ENCODE data around the gene CDK6. TPM values are rescaled to one million over a fixed set of nuclear protein-coding genes. Genes with fewer than 3 reads are reported as not detected.

The CDK6 gene
- total and polyA plus RNA-seq, 8 donors = 2.6 to 86.3 (median 15.5) TPM

GRCh38 chr7:92594746-92595145, 241.6 kb downstream of the CDK6 start:
- intact Hi-C loops (cut with DNase I; ENCODE audit: low total_unique reads) = no loop called here
- no peak for TF ChIP-seq EP300 (IDR thresholded peaks at IDR 0.05)
- no peak for TF ChIP-seq CTCF (IDR thresholded peaks at IDR 0.05)
- no peak for TF ChIP-seq POLR2AphosphoS5 (IDR thresholded peaks at IDR 0.05)
- TF ChIP-seq POLR2A (IDR thresholded peaks at IDR 0.05) = no peak
- Histone ChIP-seq H3K4me1 (peaks cover 0 to 8% (median 5%) of the 10 kb centered on the region in 4 donors), H3K4me3 (no peak overlapping the region), H3K27ac (no peak overlapping the region), H3K9me3 (no peaks in the 10 kb centered on the region), H3K27me3 (no peaks in the 10 kb centered on the region), H3K36me3 (no peaks in the 10 kb centered on the region)
- DNase-seq = no peak
- 92 to 100% (median 97%) methylated on average over 3 of the region's 3 CpGs for WGBS, 5 donors

- peaks cover 32 to 43% (median 38%) of the 10 kb centered on the region in 4 donors for H3K4me1 ChIP-seq
- DNase-seq = no peak
- H3K27ac ChIP-seq = peak overlapping the region in 3 of 5 donors; percentile 92 to 95 (median 93)
- no peaks in the 10 kb centered on the region for H3K36me3 ChIP-seq
- no peaks in the 10 kb centered on the region for H3K9me3 ChIP-seq
- no peak for TF ChIP-seq CTCF (IDR thresholded peaks at IDR 0.05)
- TF ChIP-seq POLR2AphosphoS5 (IDR thresholded peaks at IDR 0.05) = no peak
- no peak for TF ChIP-seq EP300 (IDR thresholded peaks at IDR 0.05)
- no peak for TF ChIP-seq POLR2A (IDR thresholded peaks at IDR 0.05)
- H3K4me3 ChIP-seq = peak overlapping the region; percentile 67 to 79 (median 75)
- no peaks in the 10 kb centered on the region for H3K27me3 ChIP-seq
- intact Hi-C loops (cut with DNase I; ENCODE audit: low total_unique reads) = no loop called here
- WGBS, 5 donors = 34 to 41% (median 35%) methylated on average over 17 to 19 of the region's 19 CpGs
These were observed 245.6 kb downstream of the CDK6 start for GRCh38 chr7:92590711-92591310.

- Histone ChIP-seq H3K4me3 (peak overlapping the region; percentile 67 to 79 (median 75)), H3K36me3 (no peaks in the 10 kb centered on the region), H3K4me1 (peaks cover 37 to 60% (median 49%) of the 10 kb centered on the region in 4 donors), H3K27ac (peak overlapping the region in 3 of 5 donors; percentile 83 to 95 (median 93)), H3K9me3 (no peaks in the 10 kb centered on the region), H3K27me3 (no peaks in the 10 kb centered on the region)
- no peak for DNase-seq
- TF ChIP-seq EP300 (IDR thresholded peaks at IDR 0.05) (no peak), POLR2A (IDR thresholded peaks at IDR 0.05) (no peak), CTCF (IDR thresholded peaks at IDR 0.05) (no peak), POLR2AphosphoS5 (IDR thresholded peaks at IDR 0.05) (no peak)
- 25 to 38% (median 31%) methylated on average over 7 of the region's 7 CpGs for WGBS, 5 donors
- intact Hi-C loops (cut with DNase I; ENCODE audit: low total_unique reads) = no loop called here
These were observed 247.3 kb downstream of the CDK6 start for GRCh38 chr7:92589056-92589455.

- H3K9me3 ChIP-seq = no peaks in the 10 kb centered on the region
- no peaks in the 10 kb centered on the region for H3K27me3 ChIP-seq
- no peak for DNase-seq
- H3K4me1 ChIP-seq = peaks cover 37 to 62% (median 49%) of the 10 kb centered on the region in 4 donors
- H3K4me3 ChIP-seq = peak overlapping the region; percentile 67 to 79 (median 75)
- no peaks in the 10 kb centered on the region for H3K36me3 ChIP-seq
- H3K27ac ChIP-seq = no peak overlapping the region
- intact Hi-C loops (cut with DNase I; ENCODE audit: low total_unique reads) = no loop called here
- TF ChIP-seq POLR2A (IDR thresholded peaks at IDR 0.05) (no peak), CTCF (IDR thresholded peaks at IDR 0.05) (no peak), POLR2AphosphoS5 (IDR thresholded peaks at IDR 0.05) (no peak), EP300 (IDR thresholded peaks at IDR 0.05) (no peak)
- WGBS, 5 donors = 67 to 87% (median 78%) methylated on average over 9 of the region's 9 CpGs
These were observed 247.8 kb downstream of the CDK6 start for GRCh38 chr7:92588561-92588960.

All from stomach (tissue), 9 donors.